Right atrium auricular region (tissue), 2 donors: ENCODE results near the gene CLP1. TPM values are rescaled to one million over a fixed set of nuclear protein-coding genes. Genes with fewer than 3 reads are reported as not detected.

ENCODE experiments used
- DNase-seq: peaks from one replicate; pipeline ENCODE4 v3.0.0-alpha.2; 2019; ENCODE audit warnings: low spot score
- H3K27ac ChIP-seq, 2 donors: fragments of 200-600 bp; sonication (generic); 1 replicate in 1 of 2; 2 replicates in 1 of 2; pipeline ENCODE4 v1.5.1; 2016 to 2019
- H3K27me3 ChIP-seq, 2 donors: fragments of 200-600 bp; sonication (generic); one replicate each; pipeline versions ENCODE4 v1.5.1 to v1.6.0; 2017 to 2019
- H3K36me3 ChIP-seq: fragments of 200-600 bp; sonication (generic); one replicate; pipeline ENCODE4 v1.5.1; 2016
- H3K4me1 ChIP-seq, 2 donors: fragments of 200-600 bp; sonication (generic); one replicate each; pipeline versions ENCODE4 v1.5.1 to v1.6.0; 2017 to 2019
- H3K4me3 ChIP-seq, 2 donors: fragments of 200-600 bp; sonication (generic); 1 replicate in 1 of 2; 2 replicates in 1 of 2; pipeline ENCODE4 v1.5.1; 2017 to 2019; ENCODE audit warnings: mild to moderate bottlenecking in 1 of 2, moderate library complexity in 1 of 2
- H3K9me3 ChIP-seq, 2 donors: fragments of 200-600 bp; sonication (generic); one replicate each; pipeline ENCODE4 v1.5.1; 2019
- CTCF ChIP-seq, 2 donors: fragments of 200-600 bp; sonication (generic); IDR thresholded peaks; one replicate each; pipeline ENCODE4 v1.5.1; 2019; ENCODE audit warnings: antibody characterized with exemption in 2 of 2
- total RNA-seq, 2 donors: library from RNA; depleted of rRNA; stranded (reverse); fragments of >200 nt; gene quantifications; one replicate each; pipeline ENCODE4 v1.1.0, GENCODE V29; 2016

The CLP1 gene
- total RNA-seq: 1 to 10 TPM; 5.9 to 8.1 TPM

DNA sequence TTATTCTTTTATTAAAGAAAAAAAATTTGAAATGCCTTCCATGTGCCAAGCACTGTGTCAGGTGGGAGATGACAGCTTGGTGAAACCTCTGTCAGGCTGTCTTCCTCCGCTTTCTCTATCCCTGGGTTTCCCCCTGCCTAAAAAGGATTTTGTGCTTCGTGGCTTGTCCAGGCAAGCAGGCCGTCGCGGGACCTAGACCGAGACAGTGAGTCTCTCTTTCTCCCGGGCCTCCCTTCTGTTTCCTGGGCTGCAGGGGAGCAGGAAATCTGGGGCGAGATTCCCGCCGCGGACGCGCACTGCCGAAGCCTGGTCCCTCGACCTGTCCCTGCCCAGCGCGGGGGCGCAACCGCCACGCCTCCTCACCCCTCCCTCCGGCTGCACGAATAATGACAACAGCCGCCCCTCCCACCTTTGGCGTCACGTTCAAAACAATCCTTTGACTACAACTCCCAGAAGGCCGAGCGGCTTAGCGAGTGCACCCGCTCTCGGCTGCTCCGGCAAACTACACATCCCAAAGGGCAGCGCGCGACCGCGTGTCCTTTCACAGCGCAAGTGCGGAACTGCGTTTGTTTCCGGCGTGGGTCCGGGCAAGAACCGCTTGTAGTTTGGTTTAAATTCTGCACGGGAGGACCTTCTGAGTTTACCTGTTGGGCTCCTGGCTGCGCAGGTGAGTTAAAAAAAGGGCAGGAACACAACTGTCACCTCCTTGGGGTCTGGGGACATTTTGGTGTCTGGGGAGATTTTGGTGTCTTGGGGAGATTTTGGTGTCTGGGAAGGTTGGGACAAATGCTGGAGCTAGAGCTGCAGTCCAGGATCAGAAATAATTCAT, at the start of gene CLP1:
CLP1 (plus strand) TSS at position 569 of the 829 bp plus-strand sequence. CDS start 1,715 bp downstream, outside the sequence.
- no peak for TF ChIP-seq CTCF (IDR thresholded peaks at IDR 0.05)
- Histone ChIP-seq H3K4me3 (peak within 1 kb of the TSS; percentile 63 to 77), H3K36me3 (peaks cover 30% of the 10 kb centered on the region)

GRCh38 chr11:57610170-57610569, 47.4 kb upstream of the CLP1 start:
- H3K4me3 ChIP-seq: no peak overlapping the region
- no peaks in the 10 kb centered on the region for H3K27me3 ChIP-seq
- H3K4me1 ChIP-seq: no peaks in the 10 kb centered on the region
- TF ChIP-seq CTCF (IDR thresholded peaks at IDR 0.05): no peak
- H3K9me3 ChIP-seq: no peaks in the 10 kb centered on the region
- H3K27ac ChIP-seq: no peak overlapping the region
- DNase-seq: no peak
- H3K36me3 ChIP-seq: peaks cover 56% of the 10 kb centered on the region

More for the DNA sequence above, at the start of gene CLP1:
- Histone ChIP-seq H3K9me3 (no peaks in the 10 kb centered on the region), H3K4me1 (peaks cover 0 to 15% of the 10 kb centered on the region in 2 donors), H3K27ac (peak within 1 kb of the TSS; percentile 80 to 91), H3K27me3 (no peaks in the 10 kb centered on the region)
- peak; percentile 99 for DNase-seq

DNA sequence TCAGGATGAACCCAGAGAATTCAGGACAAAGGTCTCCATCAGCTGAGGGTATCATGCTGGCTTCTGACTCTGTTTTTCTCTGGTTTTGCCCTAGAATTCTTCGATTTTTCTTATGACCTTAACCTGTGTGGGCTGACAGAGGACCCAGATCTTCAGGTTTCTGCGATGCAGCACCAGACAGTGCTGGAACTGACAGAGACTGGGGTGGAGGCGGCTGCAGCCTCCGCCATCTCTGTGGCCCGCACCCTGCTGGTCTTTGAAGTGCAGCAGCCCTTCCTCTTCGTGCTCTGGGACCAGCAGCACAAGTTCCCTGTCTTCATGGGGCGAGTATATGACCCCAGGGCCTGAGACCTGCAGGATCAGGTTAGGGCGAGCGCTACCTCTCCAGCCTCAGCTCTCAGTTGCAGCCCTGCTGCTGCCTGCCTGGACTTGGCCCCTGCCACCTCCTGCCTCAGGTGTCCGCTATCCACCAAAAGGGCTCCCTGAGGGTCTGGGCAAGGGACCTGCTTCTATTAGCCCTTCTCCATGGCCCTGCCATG, 43.3 kb upstream of the CLP1 start:
- TF ChIP-seq CTCF (IDR thresholded peaks at IDR 0.05): no peak
- no peaks in the 10 kb centered on the region for H3K9me3 ChIP-seq
- no peak overlapping the region for H3K4me3 ChIP-seq
- H3K36me3 ChIP-seq: peaks cover 49% of the 10 kb centered on the region
- no peaks in the 10 kb centered on the region for H3K27me3 ChIP-seq
- no peak for DNase-seq
- H3K4me1 ChIP-seq: no peaks in the 10 kb centered on the region
- no peak overlapping the region for H3K27ac ChIP-seq

- DNase-seq: no peak
- Histone ChIP-seq H3K4me3 (no peak overlapping the region), H3K4me1 (no peaks in the 10 kb centered on the region), H3K27me3 (no peaks in the 10 kb centered on the region), H3K9me3 (peaks cover 0 to 7% of the 10 kb centered on the region in 2 donors), H3K27ac (no peak overlapping the region), H3K36me3 (peaks cover 47% of the 10 kb centered on the region)
- TF ChIP-seq CTCF (IDR thresholded peaks at IDR 0.05): no peak
Observed at GRCh38 chr11:57615308-57615707, 42.3 kb upstream of the CLP1 start.

- Histone ChIP-seq H3K27ac (no peak overlapping the region), H3K4me1 (no peaks in the 10 kb centered on the region), H3K27me3 (no peaks in the 10 kb centered on the region), H3K4me3 (no peak overlapping the region), H3K9me3 (peaks cover 0 to 7% of the 10 kb centered on the region in 2 donors), H3K36me3 (peaks cover 37% of the 10 kb centered on the region)
- no peak for TF ChIP-seq CTCF (IDR thresholded peaks at IDR 0.05)
- no peak for DNase-seq
Observed at GRCh38 chr11:57616595-57616994, 41.0 kb upstream of the CLP1 start.
